Lower leg skin (tissue), 3 donors: ENCODE results near the gene MELK.

ENCODE experiments used
- POLR2A ChIP-seq, 2 donors: fragments of 450-650 bp; IDR thresholded peaks; one replicate each; pipeline ENCODE4 v1.6.1; 2016 to 2017; ENCODE audit warnings: antibody characterized with exemption in 2 of 2, mild to moderate bottlenecking in 1 of 2, moderate library complexity in 1 of 2
- TF ChIP-seq, protein P1 (sequence below), 3 donors: fragments of 450-650 bp; IDR thresholded peaks; one replicate each; pipeline ENCODE4 v1.5.1; 2016; ENCODE audit warnings: antibody characterized with exemption in 3 of 3, mild to moderate bottlenecking in 3 of 3, moderate library complexity in 2 of 3

DNA sequence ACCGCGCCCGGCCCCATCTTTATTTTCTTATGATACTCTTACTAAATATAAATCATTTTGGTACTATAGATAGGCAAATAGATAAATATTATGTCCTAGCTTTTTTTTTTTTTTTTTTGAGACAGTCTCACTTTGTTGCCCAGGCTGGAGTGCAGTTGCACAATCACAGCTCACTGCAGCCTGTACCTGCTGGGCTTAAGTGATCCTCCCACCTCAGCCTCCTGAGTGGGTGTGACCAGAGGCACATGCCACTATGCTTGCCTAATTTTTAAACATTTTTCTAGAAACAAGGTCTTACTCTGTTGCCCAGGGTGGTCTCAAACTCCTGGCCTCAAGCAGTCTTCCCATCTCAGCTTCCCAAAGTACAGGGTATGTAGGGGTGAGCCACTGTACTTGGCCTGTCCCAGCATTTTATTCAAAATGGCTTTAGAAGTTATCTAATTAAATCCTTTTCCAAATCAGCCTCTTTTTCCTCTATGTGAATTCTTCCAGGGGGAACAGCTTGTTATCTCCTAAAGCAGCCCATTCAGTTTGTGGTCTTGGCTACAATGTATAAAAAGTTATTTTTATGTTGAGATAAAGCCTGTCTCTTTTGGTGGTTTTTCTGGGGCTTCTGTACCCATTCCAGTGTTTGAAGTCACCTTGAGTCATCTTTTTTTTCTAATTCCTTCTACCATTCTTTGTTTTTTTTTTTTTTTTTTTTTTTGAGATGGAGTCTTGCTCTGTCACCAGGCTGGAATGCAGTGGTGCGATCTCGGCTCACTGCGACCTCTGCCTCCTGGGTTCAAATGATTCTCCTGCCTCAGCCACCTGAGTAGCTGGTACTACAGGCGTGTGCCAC, 12.1 kb downstream of the MELK start:
- TF ChIP-seq, protein P1, sequence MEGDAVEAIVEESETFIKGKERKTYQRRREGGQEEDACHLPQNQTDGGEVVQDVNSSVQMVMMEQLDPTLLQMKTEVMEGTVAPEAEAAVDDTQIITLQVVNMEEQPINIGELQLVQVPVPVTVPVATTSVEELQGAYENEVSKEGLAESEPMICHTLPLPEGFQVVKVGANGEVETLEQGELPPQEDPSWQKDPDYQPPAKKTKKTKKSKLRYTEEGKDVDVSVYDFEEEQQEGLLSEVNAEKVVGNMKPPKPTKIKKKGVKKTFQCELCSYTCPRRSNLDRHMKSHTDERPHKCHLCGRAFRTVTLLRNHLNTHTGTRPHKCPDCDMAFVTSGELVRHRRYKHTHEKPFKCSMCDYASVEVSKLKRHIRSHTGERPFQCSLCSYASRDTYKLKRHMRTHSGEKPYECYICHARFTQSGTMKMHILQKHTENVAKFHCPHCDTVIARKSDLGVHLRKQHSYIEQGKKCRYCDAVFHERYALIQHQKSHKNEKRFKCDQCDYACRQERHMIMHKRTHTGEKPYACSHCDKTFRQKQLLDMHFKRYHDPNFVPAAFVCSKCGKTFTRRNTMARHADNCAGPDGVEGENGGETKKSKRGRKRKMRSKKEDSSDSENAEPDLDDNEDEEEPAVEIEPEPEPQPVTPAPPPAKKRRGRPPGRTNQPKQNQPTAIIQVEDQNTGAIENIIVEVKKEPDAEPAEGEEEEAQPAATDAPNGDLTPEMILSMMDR (IDR thresholded peaks at IDR 0.05), result no peak
- no peak for TF ChIP-seq POLR2A (IDR thresholded peaks at IDR 0.05)
